Erythroblast (primary cell): Measurements from ENCODE around the gene LRRC14B.
"Not testable (repeated sequence)": the region's sequence is repeated elsewhere in the genome, so short reads cannot be mapped to it uniquely, and the experiment has no call there.

Experiments used
- DNase-seq, 2 experiments: peaks; one replicate each; lab custom pipeline; 2025; lab: John Stamatoyannopoulos, UW
- GATA1 ChIP-seq: IDR thresholded peaks from 2 replicates; pipeline ENCODE4 v1.6.1; 2011; ENCODE audit warnings: low read depth, mild to moderate bottlenecking, control low read depth, low read length, moderate library complexity
- POLR2A ChIP-seq: IDR thresholded peaks from 2 replicates; pipeline ENCODE4 v1.6.1; 2011; ENCODE audit warnings: mild to moderate bottlenecking, low read length

Gene LRRC14B

GRCh38 chr5:228886-229285, 37.6 kb downstream of the LRRC14B start:
- TF ChIP-seq POLR2A, result no peak
- no peak for TF ChIP-seq GATA1
- DNase-seq, result no peak

GRCh38 chr5:230711-231110, 39.4 kb downstream of the LRRC14B start:
- DNase-seq, result no peak

GRCh38 chr5:231661-232060, 40.4 kb downstream of the LRRC14B start:
- TF ChIP-seq GATA1, result no peak
- no peak for TF ChIP-seq POLR2A

More at GRCh38 chr5:230711-231110, 39.4 kb downstream of the LRRC14B start:
- TF ChIP-seq POLR2A (no peak), GATA1 (no peak)

GRCh38 chr5:233426-233825, 42.1 kb downstream of the LRRC14B start:
- DNase-seq, result not testable (repeated sequence)

More at GRCh38 chr5:231661-232060, 40.4 kb downstream of the LRRC14B start:
- no peak for DNase-seq

GRCh38 chr5:234450-234849, 43.2 kb downstream of the LRRC14B start:
- TF ChIP-seq GATA1 (no peak), POLR2A (no peak)
- DNase-seq, result no peak

GRCh38 chr5:235527-235926, 44.2 kb downstream of the LRRC14B start:
- DNase-seq, result not testable (repeated sequence)

GRCh38 chr5:237931-238330, 46.6 kb downstream of the LRRC14B start:
- not testable (repeated sequence) for DNase-seq

- not testable (repeated sequence) for DNase-seq
These were observed 49.3 kb downstream of the LRRC14B start for GRCh38 chr5:240550-240949.

GRCh38 chr5:241045-241669, 49.9 kb downstream of the LRRC14B start:
- DNase-seq, result not testable (repeated sequence)

GRCh38 chr5:243683-244367, 52.5 kb downstream of the LRRC14B start:
- not testable (repeated sequence) for DNase-seq

GRCh38 chr5:245717-246116, 54.4 kb downstream of the LRRC14B start:
- DNase-seq, result not testable (repeated sequence)
